Omental fat pad (tissue), 4 donors: Measurements from ENCODE around the gene TRAFD1. TPM values are rescaled to one million over a fixed set of nuclear protein-coding genes. Genes with fewer than 3 reads are reported as not detected.
A peak's percentile ranks its signal among the peaks of the same experiment; 100 is the strongest.
"Not testable (repeated sequence)": the region's sequence is repeated elsewhere in the genome, so short reads cannot be mapped to it uniquely, and the experiment has no call there.

ENCODE experiments used
- ATAC-seq: fragments of 150-250 bp; one replicate; pipeline ENCODE4 v1.9.1; 2016; ENCODE audit warnings: mild to moderate bottlenecking, moderate library complexity; ENCODE audit not compliant: low FRiP score
- DNase-seq: peaks from one replicate; pipeline ENCODE4 v3.0.0-alpha.2; 2019; ENCODE audit warnings: low spot score
- total RNA-seq, 4 donors: library from RNA; depleted of rRNA; stranded (reverse); fragments of >200 nt; gene quantifications; one replicate each; pipeline ENCODE4 v1.1.0, GENCODE V29; 2016
- TF ChIP-seq, protein P1 (sequence below), 3 donors: fragments of 450-650 bp; IDR thresholded peaks; one replicate each; pipeline ENCODE4 v1.5.1; 2016 to 2017; ENCODE audit warnings: antibody characterized with exemption in 3 of 3, mild to moderate bottlenecking in 3 of 3, moderate library complexity in 2 of 3

TRAFD1 gene
- total RNA-seq, 4 donors from 2014 or later: 25.1 to 44.3 (median 29.8) TPM

DNA sequence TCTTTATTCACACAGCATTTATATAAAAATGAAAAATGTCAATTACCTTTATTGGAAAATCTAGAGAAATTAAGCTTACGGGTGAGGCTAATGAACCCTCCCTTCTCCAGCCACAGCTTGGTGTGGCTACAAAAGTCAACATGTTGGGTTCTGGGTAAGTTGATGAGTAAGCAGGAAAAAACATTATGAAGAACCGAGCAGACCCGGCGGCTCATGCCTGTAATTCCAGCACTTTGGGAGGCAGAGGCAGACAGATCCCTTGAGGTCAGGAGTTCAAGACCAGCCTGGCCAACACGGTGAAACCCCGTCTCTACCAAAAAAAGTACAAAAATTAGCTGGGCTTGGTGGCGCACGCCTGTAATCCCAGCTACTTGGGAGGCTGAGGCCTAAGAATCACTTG lies 27.7 kb upstream of the TRAFD1 start:
- DNase-seq (no peak), ATAC-seq (no peak)
- TF ChIP-seq, protein P1, sequence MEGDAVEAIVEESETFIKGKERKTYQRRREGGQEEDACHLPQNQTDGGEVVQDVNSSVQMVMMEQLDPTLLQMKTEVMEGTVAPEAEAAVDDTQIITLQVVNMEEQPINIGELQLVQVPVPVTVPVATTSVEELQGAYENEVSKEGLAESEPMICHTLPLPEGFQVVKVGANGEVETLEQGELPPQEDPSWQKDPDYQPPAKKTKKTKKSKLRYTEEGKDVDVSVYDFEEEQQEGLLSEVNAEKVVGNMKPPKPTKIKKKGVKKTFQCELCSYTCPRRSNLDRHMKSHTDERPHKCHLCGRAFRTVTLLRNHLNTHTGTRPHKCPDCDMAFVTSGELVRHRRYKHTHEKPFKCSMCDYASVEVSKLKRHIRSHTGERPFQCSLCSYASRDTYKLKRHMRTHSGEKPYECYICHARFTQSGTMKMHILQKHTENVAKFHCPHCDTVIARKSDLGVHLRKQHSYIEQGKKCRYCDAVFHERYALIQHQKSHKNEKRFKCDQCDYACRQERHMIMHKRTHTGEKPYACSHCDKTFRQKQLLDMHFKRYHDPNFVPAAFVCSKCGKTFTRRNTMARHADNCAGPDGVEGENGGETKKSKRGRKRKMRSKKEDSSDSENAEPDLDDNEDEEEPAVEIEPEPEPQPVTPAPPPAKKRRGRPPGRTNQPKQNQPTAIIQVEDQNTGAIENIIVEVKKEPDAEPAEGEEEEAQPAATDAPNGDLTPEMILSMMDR (IDR thresholded peaks at IDR 0.05): no peak

DNA sequence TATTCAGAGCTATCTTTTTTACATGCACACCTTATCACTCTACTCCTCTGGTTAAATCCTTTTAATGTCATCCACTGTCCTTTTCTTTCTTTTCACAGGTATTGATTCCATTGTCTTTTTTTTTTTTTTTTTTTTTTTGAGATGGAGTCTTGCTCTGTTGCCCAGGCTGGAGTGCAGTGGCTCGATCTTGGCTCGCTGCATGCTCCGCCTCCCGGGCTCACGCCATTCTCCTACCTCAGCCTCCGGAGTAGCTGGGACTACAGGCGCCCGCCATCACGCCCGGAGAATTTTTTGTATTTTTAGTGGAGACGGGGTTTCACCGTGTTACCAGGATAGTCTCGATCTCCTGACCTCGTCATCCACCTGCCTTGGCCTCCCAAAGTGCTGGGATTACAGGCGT lies 24.9 kb upstream of the TRAFD1 start:
- DNase-seq, ATAC-seq: not testable (repeated sequence)

DNA sequence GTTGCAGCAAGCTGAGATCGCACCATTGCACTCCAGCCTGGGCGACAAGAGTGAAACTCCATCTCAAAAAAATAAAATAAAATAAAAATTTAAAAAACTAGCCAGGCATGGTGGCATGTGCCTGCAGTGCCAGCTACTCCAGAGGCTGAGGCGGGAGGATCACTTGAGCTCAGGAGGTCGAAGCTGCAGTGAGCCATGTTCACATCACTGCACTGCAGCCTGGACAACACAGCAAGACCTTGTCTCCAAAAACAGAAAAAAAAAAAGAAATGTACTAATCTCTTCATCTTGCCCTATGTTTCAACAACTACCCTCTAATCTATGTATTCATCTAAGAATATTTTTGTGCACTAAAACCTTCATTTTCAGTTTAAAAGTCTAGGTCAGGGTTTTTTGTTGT lies 23.2 kb upstream of the TRAFD1 start:
- no peak for DNase-seq
- no peak for ATAC-seq
- TF ChIP-seq, protein P1 (IDR thresholded peaks at IDR 0.05): no peak

DNA sequence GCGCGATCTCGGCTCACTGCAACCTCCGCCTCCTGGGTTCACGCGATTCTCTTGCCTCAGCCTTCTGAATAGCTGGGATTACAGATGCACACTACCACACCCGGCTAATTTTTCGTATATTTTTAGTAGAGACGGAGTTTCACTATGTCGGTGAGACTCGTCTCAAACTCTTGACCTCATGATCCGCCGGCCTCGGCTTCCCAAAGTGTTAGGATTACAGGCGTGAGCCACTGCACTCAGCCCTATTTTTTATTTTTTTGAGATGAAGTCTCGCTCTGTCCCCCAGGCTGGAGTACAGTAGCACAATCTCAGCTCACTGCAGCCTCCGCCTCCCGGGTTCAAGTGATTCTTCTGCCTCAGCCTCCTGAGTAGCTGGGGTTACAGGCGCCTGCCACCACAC lies 22.6 kb upstream of the TRAFD1 start:
- ATAC-seq, DNase-seq: not testable (repeated sequence)

DNA sequence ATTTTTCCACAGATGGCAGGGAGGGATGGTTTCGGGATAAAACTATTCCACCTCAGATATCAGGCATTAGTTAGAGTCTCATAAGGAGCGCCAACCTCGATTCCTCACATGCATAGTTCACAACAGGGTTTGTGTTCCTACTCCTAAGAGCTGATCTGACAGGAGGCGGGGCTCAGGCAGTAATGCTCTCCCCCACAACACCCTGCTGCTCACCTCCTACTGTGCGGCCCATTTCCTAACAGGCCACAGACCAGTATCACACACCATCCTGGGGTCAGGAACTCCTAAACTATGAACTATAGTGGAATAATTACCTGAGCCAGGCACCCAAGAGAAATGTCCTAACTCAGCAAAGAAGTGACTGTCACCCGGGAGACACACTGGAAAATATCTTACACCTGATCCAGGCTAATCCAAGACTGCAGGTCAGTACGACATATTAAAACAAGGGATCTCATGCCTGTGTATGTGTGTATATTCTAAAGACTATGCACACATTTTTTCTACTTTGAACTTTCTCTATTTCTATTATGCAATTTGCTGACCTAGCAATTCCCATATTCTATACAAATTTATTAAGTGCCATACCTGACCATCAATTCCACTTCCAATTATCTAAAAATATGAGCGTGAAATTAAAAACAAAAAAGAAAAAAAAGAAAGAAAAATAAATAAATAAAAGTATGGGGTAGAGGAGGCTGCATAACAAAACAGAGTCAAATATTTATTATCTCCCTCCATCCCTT lies 21.4 kb upstream of the TRAFD1 start:
- DNase-seq: no peak
- ATAC-seq: no peak
- TF ChIP-seq, protein P1 (IDR thresholded peaks at IDR 0.05): no peak

GRCh38 chr12:112105891-112106290 lies 19.5 kb upstream of the TRAFD1 start:
- no peak for ATAC-seq

DNA sequence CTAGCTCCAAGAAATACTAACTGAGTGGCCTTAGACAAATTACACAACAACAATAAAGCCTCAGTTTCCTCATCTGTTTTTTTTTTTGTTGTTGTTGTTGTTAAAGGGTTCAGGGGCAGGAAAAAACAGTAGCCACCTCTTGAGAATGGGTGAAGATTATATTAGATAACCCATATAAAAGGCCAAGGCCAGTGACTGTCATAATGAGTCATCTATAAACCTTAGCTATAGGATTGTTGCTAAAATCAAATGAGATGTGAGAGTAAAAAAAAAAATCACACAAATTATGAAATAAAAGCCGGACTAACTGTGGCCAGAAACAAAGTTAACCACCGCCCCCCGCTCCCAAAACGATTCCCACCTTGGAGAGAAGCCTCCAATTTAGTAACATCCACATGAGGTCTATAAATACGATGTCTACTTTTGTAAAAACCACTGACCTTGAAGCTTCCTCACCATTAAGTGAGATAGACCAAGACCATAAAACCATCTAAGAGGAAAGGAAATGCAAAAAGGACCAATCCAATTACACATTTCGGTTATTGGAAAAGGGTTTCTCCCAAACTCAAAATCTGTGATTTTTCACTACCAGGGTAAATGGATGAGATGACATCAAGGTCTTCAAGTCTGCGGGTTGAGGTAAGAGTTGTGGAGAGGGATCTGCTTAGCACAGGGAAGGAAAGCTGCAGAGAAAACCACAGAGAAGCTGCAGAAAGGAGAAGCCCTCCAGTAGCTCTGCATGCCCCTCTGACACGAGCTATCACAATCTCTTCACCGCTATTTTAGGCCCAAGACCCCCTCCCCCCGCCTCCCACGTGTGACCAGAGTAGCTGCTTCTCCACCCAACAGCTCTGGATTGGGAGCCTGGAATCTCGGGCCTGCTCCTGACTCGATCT lies 17.8 kb upstream of the TRAFD1 start:
- TF ChIP-seq, protein P1 (IDR thresholded peaks at IDR 0.05): no peak
- peak; percentile 22 for ATAC-seq
- DNase-seq: peak; percentile 36

More at GRCh38 chr12:112105891-112106290, 19.5 kb upstream of the TRAFD1 start:
- no peak for DNase-seq
- TF ChIP-seq, protein P1 (IDR thresholded peaks at IDR 0.05): no peak
